GM23338 (cell line): ENCODE results near the gene CERS1. TPM values are rescaled to one million over a fixed set of nuclear protein-coding genes. Genes with fewer than 3 reads are reported as not detected.

Experiments used
- ATAC-seq: fragments of 200-7000 bp; cut with Tn5 transposase; 3 replicates; pipeline ENCODE4 v1.9.1; 2020
- DNase-seq: peaks from one replicate; pipeline ENCODE4 v3.0.0-alpha.2; 2015; ENCODE audit warnings: low spot score
- H2AFZ ChIP-seq: fragments of 200-600 bp; sonication (generic); 2 replicates; pipeline ENCODE4 v1.8.0; 2016; ENCODE audit warnings: antibody characterized with exemption, mild to moderate bottlenecking, moderate library complexity
- H3F3A ChIP-seq: fragments of 200-600 bp; sonication (generic); replicated peaks from 2 replicates; pipeline ENCODE4 v1.8.0; 2017; ENCODE audit warnings: antibody characterized with exemption, mixed run types, low read depth
- H3K27ac ChIP-seq: fragments of 200-600 bp; sonication (generic); 2 replicates; pipeline ENCODE4 v1.6.1; 2016; ENCODE audit warnings: low read depth
- H3K27me3 ChIP-seq: fragments of 200-600 bp; sonication (generic); 2 replicates; pipeline ENCODE4 v1.8.0; 2016; ENCODE audit warnings: mild to moderate bottlenecking, mixed run types, moderate library complexity; ENCODE audit not compliant: insufficient read depth
- H3K36me3 ChIP-seq: fragments of 200-600 bp; sonication (generic); 2 replicates; pipeline ENCODE4 v1.8.0; 2016; ENCODE audit warnings: mild to moderate bottlenecking; ENCODE audit not compliant: insufficient read depth
- H3K4me1 ChIP-seq: fragments of 200-600 bp; sonication (generic); 2 replicates; pipeline ENCODE4 v1.8.0; 2016; ENCODE audit warnings: mild to moderate bottlenecking, moderate library complexity; ENCODE audit not compliant: insufficient read depth
- H3K4me2 ChIP-seq: fragments of 200-600 bp; sonication (generic); 2 replicates; pipeline ENCODE4 v1.7.1; 2017; ENCODE audit warnings: mixed run types
- H3K4me3 ChIP-seq: fragments of 200-600 bp; sonication (generic); 2 replicates; pipeline ENCODE4 v1.6.1; 2016; ENCODE audit warnings: mixed run types
- H3K79me2 ChIP-seq: fragments of 200-600 bp; sonication (generic); replicated peaks from 2 replicates; pipeline ENCODE4 v1.8.0; 2017; ENCODE audit warnings: mild to moderate bottlenecking; ENCODE audit not compliant: insufficient read depth
- H3K9me2 ChIP-seq: fragments of 200-600 bp; sonication (generic); 2 replicates; pipeline ENCODE4 v1.8.0; 2017; ENCODE audit not compliant: insufficient read depth
- H4K20me1 ChIP-seq: fragments of 200-600 bp; sonication (generic); replicated peaks from 2 replicates; pipeline ENCODE4 v1.8.0; 2017; ENCODE audit warnings: mild to moderate bottlenecking; ENCODE audit not compliant: insufficient read depth
- H3K27ac Mint-ChIP-seq: 2 replicates; pipeline ENCODE4 v1.8.0; 2020; ENCODE audit warnings: inconsistent platforms, mild to moderate bottlenecking, moderate library complexity, mixed read lengths
- H3K27me3 Mint-ChIP-seq: 3 replicates; pipeline ENCODE4 v1.8.0; 2022; ENCODE audit warnings: low read depth, mild to moderate bottlenecking, moderate library complexity, mixed read lengths, inconsistent platforms; ENCODE audit not compliant: insufficient read depth, poor library complexity
- H3K36me3 Mint-ChIP-seq: 3 replicates; pipeline ENCODE4 v1.8.0; 2021; ENCODE audit warnings: low read depth, mild to moderate bottlenecking, inconsistent platforms, moderate library complexity, mixed read lengths
- H3K4me1 Mint-ChIP-seq: 3 replicates; pipeline ENCODE4 v1.8.0; 2020; ENCODE audit warnings: mild to moderate bottlenecking, inconsistent platforms, mixed read lengths
- H3K4me3 Mint-ChIP-seq: 3 replicates; pipeline ENCODE4 v1.8.0; 2021; ENCODE audit warnings: moderate library complexity, mild to moderate bottlenecking, inconsistent platforms, mixed read lengths
- H3K9me3 Mint-ChIP-seq: 3 replicates; pipeline ENCODE4 v1.8.0; 2020; ENCODE audit warnings: moderate library complexity, mild to moderate bottlenecking, inconsistent platforms, mixed read lengths
- ETS1 ChIP-seq: IDR thresholded peaks from 2 replicates; pipeline ENCODE4 v1.6.1; 2016; ENCODE audit warnings: antibody characterized with exemption
- EZH2phosphoT487 ChIP-seq: fragments of 200-600 bp; sonication (generic); IDR thresholded peaks from one replicate; pipeline ENCODE4 v1.8.1; 2018; ENCODE audit warnings: antibody characterized with exemption; ENCODE audit not compliant: unreplicated experiment
- POLR2AphosphoS5 ChIP-seq: IDR thresholded peaks from 2 replicates; pipeline ENCODE4 v1.6.1; 2016; ENCODE audit warnings: antibody characterized with exemption, low read depth
- STAT1 ChIP-seq: IDR thresholded peaks from one replicate; pipeline ENCODE4 v1.6.1; 2016; ENCODE audit warnings: antibody characterized with exemption; ENCODE audit not compliant: unreplicated experiment
- ZNF114 ChIP-seq: fragments of 250-450 bp; sonication (Bioruptor Pico); IDR thresholded peaks from 2 replicates; pipeline ENCODE4 v1.5.0; 2020; ENCODE audit warnings: mild to moderate bottlenecking, moderate library complexity
- ZNF331 ChIP-seq: fragments of 250-450 bp; sonication (Bioruptor Pico); IDR thresholded peaks from 2 replicates; pipeline ENCODE4 v1.5.0; 2020; ENCODE audit warnings: low read depth, mild to moderate bottlenecking, moderate library complexity
- ZNF462 ChIP-seq: fragments of 250-450 bp; sonication (Bioruptor Pico); IDR thresholded peaks from 2 replicates; pipeline ENCODE4 v1.5.0; 2020; ENCODE audit warnings: mild to moderate bottlenecking, moderate library complexity
- polyA plus RNA-seq: library from polyadenylated mRNA; unstranded; fragments of >200 nt; fragmentation: Nextera tagmentation; extraction: Ambion mirVana; gene quantifications from 2 replicates; pipeline ENCODE4 v1.2.1, GENCODE V29; 2016
- total RNA-seq: library from RNA; depleted of rRNA; stranded (reverse); fragments of >200 nt; shearing (Covaris generic); gene quantifications from 2 replicates; pipeline ENCODE4 v1.2.3, GENCODE V29; 2014

CERS1 gene
- total and polyA plus RNA-seq, 2 experiments from 2014 or later, result 11.1 to 12.2 TPM

- H3K9me3 Mint-ChIP-seq, result no peaks in the 10 kb centered on the region
- H3K27me3 Mint-ChIP-seq, result peaks cover 4% of the 10 kb centered on the region
- no peaks in the 10 kb centered on the region for H3K9me2 ChIP-seq
These were observed 10.9 kb upstream of the CERS1 start for GRCh38 chr19:18906605-18907519.

More at GRCh38 chr19:18906605-18907519, 10.9 kb upstream of the CERS1 start:
- H2AFZ ChIP-seq, result no peak overlapping the region
- no peak overlapping the region for H3K27ac ChIP-seq
- no peaks in the 10 kb centered on the region for H3K4me1 ChIP-seq
- Mint-ChIP-seq H3K27ac (no peak overlapping the region), H3K4me1 (no peaks in the 10 kb centered on the region), H3K36me3 (peaks cover 6% of the 10 kb centered on the region), H3K4me3 (no peak overlapping the region)
- no peak for ATAC-seq
- H3K27me3 ChIP-seq, result no peaks in the 10 kb centered on the region
- no peak for DNase-seq
- H3K36me3 ChIP-seq, result 0 out of 2 replicates have a peak, but pooled peaks cover 1% of the 10 kb centered on the region
- H3K4me2 ChIP-seq, result no peak overlapping the region
- no peaks in the 10 kb centered on the region for H3K79me2 ChIP-seq
- no peak for TF ChIP-seq ZNF462 (CRISPR knock-in tag)
- no peak for TF ChIP-seq STAT1
- no peak for TF ChIP-seq EZH2phosphoT487
- no peak for TF ChIP-seq ETS1
- no peak for TF ChIP-seq ZNF114 (CRISPR knock-in tag)
- no peak for TF ChIP-seq ZNF331 (CRISPR knock-in tag)
- TF ChIP-seq POLR2AphosphoS5, result no peak
- no peak overlapping the region for H3K4me3 ChIP-seq
- H4K20me1 ChIP-seq, result no peaks in the 10 kb centered on the region; the same call in 1 of the 2 replicates
- no peaks in the 10 kb centered on the region for H3F3A ChIP-seq
